Measurements from ENCODE around the gene SVIL. TPM values are rescaled to one million over a fixed set of nuclear protein-coding genes. Genes with fewer than 3 reads are reported as not detected.

Gene SVIL
- polyA plus RNA-seq, 1 donor (not counting 4 experiments of a cell fraction or from before 2014, with no cell fraction given): 16.2 TPM

GRCh38 chr10:29434111-29434510 lies 200.7 kb downstream of the SVIL start:
- Histone ChIP-seq H4K20me1 (ENCODE audit: control insufficient read depth, extremely low read depth, insufficient read depth, low read length) (no peaks in the 10 kb centered on the region), H3K27me3 (ENCODE audit: control insufficient read depth, extremely low read depth, insufficient read depth, low read length) (no peaks in the 10 kb centered on the region), H3K9me3 (ENCODE audit: control insufficient read depth, low read depth, low read length) (peaks cover 10% of the 10 kb centered on the region), H2AFZ (ENCODE audit: control insufficient read depth, low read length) (no peak overlapping the region), H3K79me2 (ENCODE audit: control insufficient read depth, insufficient read depth, low read length) (peaks cover 25% of the 10 kb centered on the region), H3K36me3 (ENCODE audit: control insufficient read depth in 2 of 2, extremely low read depth in 1 of 2, insufficient read depth in 2 of 2, low read length in 2 of 2) (no peaks in the 10 kb centered on the region), H3K27ac (ENCODE audit: control insufficient read depth, insufficient read depth, low read length) (no peak overlapping the region), H3K9ac (ENCODE audit: control insufficient read depth, extremely low read depth, insufficient read depth, low read length) (no peak overlapping the region), H3K4me3 (ENCODE audit: control insufficient read depth in 2 of 3, extremely low read depth in 1 of 3, insufficient read depth in 2 of 3, low read depth in 1 of 3, low read length in 3 of 3) (no peak overlapping the region), H3K4me1 (ENCODE audit: control insufficient read depth, extremely low read depth, insufficient read depth, low read length) (no peaks in the 10 kb centered on the region), H3K9me1 (ENCODE audit: control insufficient read depth, extremely low read depth, insufficient read depth, low read length) (no peaks in the 10 kb centered on the region), H3K4me2 (ENCODE audit: control insufficient read depth, extremely low read depth, insufficient read depth, low read depth, low read length) (no peak overlapping the region)
- FAIRE-seq: no peak
- no peak for DNase-seq (ENCODE audit: low read depth, low spot score)
- no peak for TF ChIP-seq CTCF (optimal IDR thresholded peaks at IDR 0.05 in 1 of 3, IDR thresholded peaks at IDR 0.05 in 1 of 3, conservative IDR thresholded peaks at IDR 0.05 in 1 of 3; ENCODE audit: extremely low read depth in 1 of 3, insufficient read depth in 2 of 3, low read length in 3 of 3)
- no peak for TF ChIP-seq EZH2 (IDR thresholded peaks at IDR 0.05; ENCODE audit: low read length)
- dilution Hi-C loops (cut with MboI; ENCODE audit: extremely low pct_ligation_motif_present, low sequenced_read_pairs): no loop called here

GRCh38 chr10:29431711-29432110 lies 203.1 kb downstream of the SVIL start:
- Histone ChIP-seq H3K9me1 (ENCODE audit: control insufficient read depth, extremely low read depth, insufficient read depth, low read length) (no peaks in the 10 kb centered on the region), H2AFZ (ENCODE audit: control insufficient read depth, low read length) (no peak overlapping the region), H3K4me3 (ENCODE audit: control insufficient read depth in 2 of 3, extremely low read depth in 1 of 3, insufficient read depth in 2 of 3, low read depth in 1 of 3, low read length in 3 of 3) (no peak overlapping the region), H3K4me1 (ENCODE audit: control insufficient read depth, extremely low read depth, insufficient read depth, low read length) (no peaks in the 10 kb centered on the region), H3K4me2 (ENCODE audit: control insufficient read depth, extremely low read depth, insufficient read depth, low read depth, low read length) (no peak overlapping the region), H3K27ac (ENCODE audit: control insufficient read depth, insufficient read depth, low read length) (no peak overlapping the region), H4K20me1 (ENCODE audit: control insufficient read depth, extremely low read depth, insufficient read depth, low read length) (no peaks in the 10 kb centered on the region), H3K9ac (ENCODE audit: control insufficient read depth, extremely low read depth, insufficient read depth, low read length) (no peak overlapping the region), H3K27me3 (ENCODE audit: control insufficient read depth, extremely low read depth, insufficient read depth, low read length) (no peaks in the 10 kb centered on the region), H3K79me2 (ENCODE audit: control insufficient read depth, insufficient read depth, low read length) (peaks cover 25% of the 10 kb centered on the region), H3K9me3 (ENCODE audit: control insufficient read depth, low read depth, low read length) (no peaks in the 10 kb centered on the region), H3K36me3 (ENCODE audit: control insufficient read depth in 2 of 2, extremely low read depth in 1 of 2, insufficient read depth in 2 of 2, low read length in 2 of 2) (peaks cover 2 to 4% of the 10 kb centered on the region in 2 experiments)
- dilution Hi-C loops (cut with MboI; ENCODE audit: extremely low pct_ligation_motif_present, low sequenced_read_pairs): no loop called here
- FAIRE-seq (no peak), DNase-seq (ENCODE audit: low read depth, low spot score) (no peak)
- no peak for TF ChIP-seq EZH2 (IDR thresholded peaks at IDR 0.05; ENCODE audit: low read length)
- TF ChIP-seq CTCF (optimal IDR thresholded peaks at IDR 0.05 in 1 of 3, IDR thresholded peaks at IDR 0.05 in 1 of 3, conservative IDR thresholded peaks at IDR 0.05 in 1 of 3; ENCODE audit: extremely low read depth in 1 of 3, insufficient read depth in 2 of 3, low read length in 3 of 3): no peak

All from keratinocyte (primary cell).